Measurements from ENCODE around the gene AMPH.

The AMPH gene

DNA sequence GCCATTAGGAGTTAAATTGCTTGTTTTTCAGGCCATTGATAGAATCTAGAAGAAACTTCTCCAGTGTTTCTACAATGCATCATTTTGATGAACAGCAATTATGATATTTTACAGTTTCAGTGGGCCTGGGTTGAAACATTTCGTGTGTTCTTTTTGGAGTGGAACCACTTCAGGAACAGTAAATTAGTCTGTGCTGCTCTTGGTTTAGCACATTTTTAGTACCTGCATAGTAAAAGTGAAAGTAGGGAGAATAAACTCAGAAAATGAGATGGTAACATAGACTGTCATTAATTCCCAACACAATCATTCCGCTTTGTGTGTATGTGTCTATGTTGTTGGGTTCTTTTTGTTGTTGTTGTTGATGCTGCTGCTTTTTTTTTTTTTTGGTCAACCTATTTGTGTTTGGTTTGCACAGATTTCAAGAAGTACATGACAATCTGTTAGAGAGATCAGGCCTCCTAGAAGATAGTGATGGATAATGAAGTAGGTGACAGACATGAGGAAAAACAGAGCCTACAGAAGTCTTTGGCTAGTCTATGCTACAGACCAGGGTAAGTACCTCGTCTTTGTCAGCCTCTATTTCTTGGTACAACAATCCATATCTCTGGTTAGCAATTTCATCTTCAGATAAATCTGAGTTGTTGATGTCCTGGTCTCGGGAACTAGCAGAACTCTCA, 203.8 kb downstream of the AMPH start:
- no peak overlapping the region for H3K4me3 ChIP-seq (replicated peaks; ENCODE audit: insufficient read depth, low read length)
- no peak overlapping the region for H3K27ac ChIP-seq (replicated peaks)
- H3K27me3 ChIP-seq (ENCODE audit: insufficient read depth, poor library complexity, severe bottlenecking), result peaks cover 11% of the 10 kb centered on the region
- no peak for DNase-seq (ENCODE audit: low read depth in 1 of 2, low spot score in 1 of 2)
- TF ChIP-seq, protein P1, sequence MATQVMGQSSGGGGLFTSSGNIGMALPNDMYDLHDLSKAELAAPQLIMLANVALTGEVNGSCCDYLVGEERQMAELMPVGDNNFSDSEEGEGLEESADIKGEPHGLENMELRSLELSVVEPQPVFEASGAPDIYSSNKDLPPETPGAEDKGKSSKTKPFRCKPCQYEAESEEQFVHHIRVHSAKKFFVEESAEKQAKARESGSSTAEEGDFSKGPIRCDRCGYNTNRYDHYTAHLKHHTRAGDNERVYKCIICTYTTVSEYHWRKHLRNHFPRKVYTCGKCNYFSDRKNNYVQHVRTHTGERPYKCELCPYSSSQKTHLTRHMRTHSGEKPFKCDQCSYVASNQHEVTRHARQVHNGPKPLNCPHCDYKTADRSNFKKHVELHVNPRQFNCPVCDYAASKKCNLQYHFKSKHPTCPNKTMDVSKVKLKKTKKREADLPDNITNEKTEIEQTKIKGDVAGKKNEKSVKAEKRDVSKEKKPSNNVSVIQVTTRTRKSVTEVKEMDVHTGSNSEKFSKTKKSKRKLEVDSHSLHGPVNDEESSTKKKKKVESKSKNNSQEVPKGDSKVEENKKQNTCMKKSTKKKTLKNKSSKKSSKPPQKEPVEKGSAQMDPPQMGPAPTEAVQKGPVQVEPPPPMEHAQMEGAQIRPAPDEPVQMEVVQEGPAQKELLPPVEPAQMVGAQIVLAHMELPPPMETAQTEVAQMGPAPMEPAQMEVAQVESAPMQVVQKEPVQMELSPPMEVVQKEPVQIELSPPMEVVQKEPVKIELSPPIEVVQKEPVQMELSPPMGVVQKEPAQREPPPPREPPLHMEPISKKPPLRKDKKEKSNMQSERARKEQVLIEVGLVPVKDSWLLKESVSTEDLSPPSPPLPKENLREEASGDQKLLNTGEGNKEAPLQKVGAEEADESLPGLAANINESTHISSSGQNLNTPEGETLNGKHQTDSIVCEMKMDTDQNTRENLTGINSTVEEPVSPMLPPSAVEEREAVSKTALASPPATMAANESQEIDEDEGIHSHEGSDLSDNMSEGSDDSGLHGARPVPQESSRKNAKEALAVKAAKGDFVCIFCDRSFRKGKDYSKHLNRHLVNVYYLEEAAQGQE (IDR thresholded peaks at IDR 0.05; ENCODE audit: insufficient replicate concordance, low read depth), result no peak
- TF ChIP-seq SPI1 (IDR thresholded peaks at IDR 0.05; ENCODE audit: borderline replicate concordance, low read depth), result no peak
- TF ChIP-seq POLR2AphosphoS5 (IDR thresholded peaks at IDR 0.05; ENCODE audit: low read depth), result no peak
- TF ChIP-seq, protein P2, sequence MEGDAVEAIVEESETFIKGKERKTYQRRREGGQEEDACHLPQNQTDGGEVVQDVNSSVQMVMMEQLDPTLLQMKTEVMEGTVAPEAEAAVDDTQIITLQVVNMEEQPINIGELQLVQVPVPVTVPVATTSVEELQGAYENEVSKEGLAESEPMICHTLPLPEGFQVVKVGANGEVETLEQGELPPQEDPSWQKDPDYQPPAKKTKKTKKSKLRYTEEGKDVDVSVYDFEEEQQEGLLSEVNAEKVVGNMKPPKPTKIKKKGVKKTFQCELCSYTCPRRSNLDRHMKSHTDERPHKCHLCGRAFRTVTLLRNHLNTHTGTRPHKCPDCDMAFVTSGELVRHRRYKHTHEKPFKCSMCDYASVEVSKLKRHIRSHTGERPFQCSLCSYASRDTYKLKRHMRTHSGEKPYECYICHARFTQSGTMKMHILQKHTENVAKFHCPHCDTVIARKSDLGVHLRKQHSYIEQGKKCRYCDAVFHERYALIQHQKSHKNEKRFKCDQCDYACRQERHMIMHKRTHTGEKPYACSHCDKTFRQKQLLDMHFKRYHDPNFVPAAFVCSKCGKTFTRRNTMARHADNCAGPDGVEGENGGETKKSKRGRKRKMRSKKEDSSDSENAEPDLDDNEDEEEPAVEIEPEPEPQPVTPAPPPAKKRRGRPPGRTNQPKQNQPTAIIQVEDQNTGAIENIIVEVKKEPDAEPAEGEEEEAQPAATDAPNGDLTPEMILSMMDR (IDR thresholded peaks at IDR 0.05; ENCODE audit: insufficient read depth, low read length), result no peak

DNA sequence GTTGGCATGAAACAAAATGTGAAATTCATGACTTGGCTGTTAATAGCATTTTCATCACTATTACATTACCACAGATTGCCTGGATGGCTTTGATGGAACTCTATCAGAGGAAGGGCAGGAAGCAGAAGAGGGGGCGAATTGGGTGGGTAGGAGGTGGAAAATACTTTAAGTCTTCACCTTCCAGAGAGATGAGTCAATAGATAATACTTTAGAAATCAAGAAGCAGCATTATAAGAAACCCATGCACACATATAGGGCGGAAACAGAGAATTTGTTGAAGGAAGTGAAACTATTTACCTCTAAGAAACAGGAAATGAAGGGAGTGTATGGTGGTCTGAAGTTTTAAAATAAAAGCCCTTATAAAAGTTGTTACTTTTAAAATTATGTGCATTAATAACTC, 205.7 kb downstream of the AMPH start:
- no peak for DNase-seq (ENCODE audit: low read depth in 1 of 2, low spot score in 1 of 2)
- TF ChIP-seq, protein P1 (IDR thresholded peaks at IDR 0.05; ENCODE audit: insufficient replicate concordance, low read depth), result no peak
- no peak for TF ChIP-seq POLR2AphosphoS5 (IDR thresholded peaks at IDR 0.05; ENCODE audit: low read depth)
- TF ChIP-seq GABPA (IDR thresholded peaks at IDR 0.05; ENCODE audit: low read depth), result no peak
- TF ChIP-seq, protein P2 (IDR thresholded peaks at IDR 0.05; ENCODE audit: insufficient read depth, low read length), result no peak
- no peak for TF ChIP-seq SPI1 (IDR thresholded peaks at IDR 0.05; ENCODE audit: borderline replicate concordance, low read depth)
- Histone ChIP-seq H3K4me3 (replicated peaks; ENCODE audit: insufficient read depth, low read length) (no peak overlapping the region), H3K27ac (replicated peaks) (no peak overlapping the region), H3K27me3 (ENCODE audit: insufficient read depth, poor library complexity, severe bottlenecking) (peaks cover 11% of the 10 kb centered on the region)

DNA sequence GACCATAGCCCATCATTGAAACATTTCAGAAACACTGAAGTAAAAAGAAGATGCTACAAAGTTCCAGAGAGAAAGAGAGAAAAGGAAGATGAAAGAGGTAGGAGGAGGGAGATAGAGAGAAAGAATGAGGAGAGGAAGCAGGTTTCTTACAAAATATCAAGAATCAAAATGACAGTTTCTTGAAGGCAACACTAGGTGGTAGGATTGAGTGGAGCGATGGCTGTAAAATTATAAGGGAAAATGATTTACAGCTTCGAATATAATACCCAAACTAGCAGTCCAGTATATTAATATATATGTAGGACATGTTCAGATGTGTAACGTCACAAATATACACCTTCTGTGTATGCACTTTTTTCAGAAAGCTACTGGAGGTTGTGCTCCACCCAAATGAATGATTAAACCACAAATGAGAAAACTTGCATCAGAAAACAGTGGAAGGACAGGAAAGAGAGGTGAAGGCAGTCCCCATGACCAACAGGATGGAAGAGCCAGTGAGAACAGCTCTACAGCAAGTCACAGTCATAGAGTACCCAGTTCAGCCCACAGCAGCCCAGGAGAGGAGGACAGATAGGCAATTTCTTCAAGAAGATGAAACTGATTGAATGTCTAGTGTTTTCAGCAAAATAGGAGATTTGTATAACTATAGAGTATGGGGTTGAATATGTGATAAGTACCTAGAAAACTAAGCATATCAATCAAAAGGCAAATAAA, 206.3 kb downstream of the AMPH start:
- Histone ChIP-seq H3K27ac (replicated peaks) (no peak overlapping the region), H3K27me3 (ENCODE audit: insufficient read depth, poor library complexity, severe bottlenecking) (peaks cover 11% of the 10 kb centered on the region), H3K4me3 (replicated peaks; ENCODE audit: insufficient read depth, low read length) (no peak overlapping the region)
- TF ChIP-seq, protein P1 (IDR thresholded peaks at IDR 0.05; ENCODE audit: insufficient replicate concordance, low read depth), result no peak
- TF ChIP-seq SPI1 (IDR thresholded peaks at IDR 0.05; ENCODE audit: borderline replicate concordance, low read depth), result no peak
- TF ChIP-seq POLR2AphosphoS5 (IDR thresholded peaks at IDR 0.05; ENCODE audit: low read depth), result no peak
- TF ChIP-seq, protein P2 (IDR thresholded peaks at IDR 0.05; ENCODE audit: insufficient read depth, low read length), result no peak
- TF ChIP-seq GABPA (IDR thresholded peaks at IDR 0.05; ENCODE audit: low read depth), result no peak
- no peak for DNase-seq (ENCODE audit: low read depth in 1 of 2, low spot score in 1 of 2)

All from HL-60 (cell line).